Measurements from ENCODE around the gene ITGA8. TPM values are rescaled to one million over a fixed set of nuclear protein-coding genes. Genes with fewer than 3 reads are reported as not detected.
"Not testable (repeated sequence)": the region's sequence is repeated elsewhere in the genome, so short reads cannot be mapped to it uniquely, and the experiment has no call there.

Gene ITGA8
- total RNA-seq, 1 donor from 2014 or later = not detected

- DNase-seq (ENCODE audit: low read depth) = no peak
Observed at GRCh38 chr10:15690031-15690430, 29.7 kb downstream of the ITGA8 start.

GRCh38 chr10:15684768-15685167 is 35.0 kb downstream of the ITGA8 start:
- DNase-seq (ENCODE audit: low read depth) = no peak

GRCh38 chr10:15681076-15681475 is 38.6 kb downstream of the ITGA8 start:
- no peak for DNase-seq (ENCODE audit: low read depth)

- no peak for DNase-seq (ENCODE audit: low read depth)
Observed at GRCh38 chr10:15678851-15679250, 40.9 kb downstream of the ITGA8 start.

GRCh38 chr10:15672469-15672868 is 47.3 kb downstream of the ITGA8 start:
- no peak for DNase-seq (ENCODE audit: low read depth)

GRCh38 chr10:15670880-15671279 is 48.8 kb downstream of the ITGA8 start:
- DNase-seq (ENCODE audit: low read depth) = no peak

GRCh38 chr10:15661574-15661973 is 58.1 kb downstream of the ITGA8 start:
- DNase-seq (ENCODE audit: low read depth) = no peak

- DNase-seq (ENCODE audit: low read depth) = no peak
Observed at GRCh38 chr10:15660990-15661389, 58.7 kb downstream of the ITGA8 start.

GRCh38 chr10:15658069-15658702 is 61.5 kb downstream of the ITGA8 start:
- DNase-seq (ENCODE audit: low read depth) = no peak

- no peak for DNase-seq (ENCODE audit: low read depth)
Observed at GRCh38 chr10:15652757-15653156, 67.0 kb downstream of the ITGA8 start.

GRCh38 chr10:15652117-15652516 is 67.6 kb downstream of the ITGA8 start:
- no peak for DNase-seq (ENCODE audit: low read depth)

GRCh38 chr10:15651175-15651574 is 68.5 kb downstream of the ITGA8 start:
- DNase-seq (ENCODE audit: low read depth) = no peak

GRCh38 chr10:15642095-15642494 is 77.6 kb downstream of the ITGA8 start:
- DNase-seq (ENCODE audit: low read depth) = no peak

- DNase-seq (ENCODE audit: low read depth) = no peak
Observed at GRCh38 chr10:15640536-15641085, 79.1 kb downstream of the ITGA8 start.

GRCh38 chr10:15636446-15636845 is 83.3 kb downstream of the ITGA8 start:
- no peak for DNase-seq (ENCODE audit: low read depth)

GRCh38 chr10:15632456-15633091 is 87.1 kb downstream of the ITGA8 start:
- DNase-seq (ENCODE audit: low read depth) = no peak

GRCh38 chr10:15631205-15631604 is 88.5 kb downstream of the ITGA8 start:
- DNase-seq (ENCODE audit: low read depth) = not testable (repeated sequence)

GRCh38 chr10:15630353-15630752 is 89.4 kb downstream of the ITGA8 start:
- DNase-seq (ENCODE audit: low read depth) = no peak

- no peak for DNase-seq (ENCODE audit: low read depth)
Observed at GRCh38 chr10:15627617-15628196, 92.0 kb downstream of the ITGA8 start.

GRCh38 chr10:15626937-15627336 is 92.8 kb downstream of the ITGA8 start:
- DNase-seq (ENCODE audit: low read depth) = no peak

GRCh38 chr10:15625261-15625660 is 94.5 kb downstream of the ITGA8 start:
- no peak for DNase-seq (ENCODE audit: low read depth)

- DNase-seq (ENCODE audit: low read depth) = no peak
Observed at GRCh38 chr10:15624401-15625196, 95.1 kb downstream of the ITGA8 start.
